GM12878 (cell line): ENCODE results near the gene NRXN3. TPM values are rescaled to one million over a fixed set of nuclear protein-coding genes. Genes with fewer than 3 reads are reported as not detected.

ENCODE experiments used
- ATAC-seq: fragments of 200-7000 bp; cut with Tn5 transposase; 3 replicates; pipeline ENCODE4 v1.9.1; 2020; ENCODE audit warnings: mild to moderate bottlenecking, moderate library complexity
- BruUV-seq: library from RNA; stranded (reverse); fragments of 400-500 nt; replicated peaks from 2 replicates; lab custom pipeline; 2021; lab: Mats Ljungman, UMichigan
- CTCF ChIA-PET: fragments of 300-600 bp; sonication (Branson Sonifier 250); formaldehyde crosslinking; extraction: SDS; loops from one replicate; lab custom pipeline; 2021; ENCODE audit warnings: inconsistent platforms; lab: Yijun Ruan, JAX
- POLR2A ChIA-PET: fragments of 350-600 bp; formaldehyde crosslinking; extraction: SDS; loops from one replicate; lab custom pipeline; 2021; ENCODE audit warnings: inconsistent platforms; lab: Charles Lee
- RAD21 ChIA-PET: fragments of 300-600 bp; sonication (Branson Sonifier 250); formaldehyde crosslinking; loops from one replicate; lab custom pipeline; 2023; ENCODE audit warnings: antibody characterized with exemption; ENCODE audit not compliant: unreplicated experiment; lab: Charles Lee
- SMC1A ChIA-PET: fragments of 300-600 bp; sonication (Branson Sonifier 250); formaldehyde crosslinking; loops from one replicate; lab custom pipeline; 2023; ENCODE audit not compliant: unreplicated experiment, uncharacterized antibody; lab: Charles Lee
- DNase-seq: peaks from one replicate; pipeline ENCODE4 v3.0.0-alpha.2; 2011; ENCODE audit warnings: low read depth, low spot score
- FAIRE-seq: peaks from 3 replicates; lab custom pipeline; 2011; peaks lifted over from hg19 to GRCh38; lab: Jason Lieb, UNC
- H2AFZ ChIP-seq: 2 replicates; pipeline ENCODE4 v1.6.0; 2011; ENCODE audit warnings: low read depth, low read length, control low read depth; ENCODE audit not compliant: control insufficient read depth
- H3K27ac ChIP-seq: 2 replicates; pipeline ENCODE4 v1.5.1; 2011; ENCODE audit warnings: control low read depth; ENCODE audit not compliant: control insufficient read depth, insufficient read depth
- H3K27me3 ChIP-seq, 2 experiments: replicated peaks in 1 of 2; 2 replicates each; pipeline versions ENCODE4 v1.6.0 to v1.6.1; 2011; ENCODE audit warnings: low read length in 1 of 2; ENCODE audit not compliant: control insufficient read depth in 2 of 2, insufficient read depth in 2 of 2
- H3K36me3 ChIP-seq, 2 experiments: 2 replicates each; pipeline ENCODE4 v1.5.1; 2011; ENCODE audit warnings: low read length in 1 of 2; ENCODE audit not compliant: control insufficient read depth in 2 of 2, insufficient read depth in 2 of 2
- H3K4me1 ChIP-seq: 2 replicates; pipeline ENCODE4 v1.6.1; 2011; ENCODE audit warnings: mild to moderate bottlenecking, low read length, moderate library complexity, mixed read lengths; ENCODE audit not compliant: control insufficient read depth, insufficient read depth
- H3K4me2 ChIP-seq: 2 replicates; pipeline ENCODE4 v1.6.0; 2011; ENCODE audit warnings: control low read depth; ENCODE audit not compliant: control insufficient read depth, insufficient read depth
- H3K4me3 ChIP-seq: fragments of 200-600 bp; sonication (generic); 2 replicates; pipeline ENCODE4 v1.5.1; 2016
- H3K79me2 ChIP-seq: 2 replicates; pipeline ENCODE4 v1.6.0; 2011; ENCODE audit warnings: low read length; ENCODE audit not compliant: control insufficient read depth, insufficient read depth
- H3K9ac ChIP-seq: 2 replicates; pipeline ENCODE4 v1.8.0; 2011; ENCODE audit warnings: low read length, control low read depth, mixed read lengths; ENCODE audit not compliant: control insufficient read depth, insufficient read depth
- H3K9me3 ChIP-seq: replicated peaks from 3 replicates; pipeline ENCODE4 v1.5.1; 2011; ENCODE audit warnings: mild to moderate bottlenecking, low read length; ENCODE audit not compliant: control insufficient read depth, insufficient read depth
- H4K20me1 ChIP-seq: 2 replicates; pipeline ENCODE4 v1.6.0; 2011; ENCODE audit not compliant: control insufficient read depth, insufficient read depth
- EGR1 ChIP-seq, 2 experiments: IDR thresholded peaks; 1 replicate in 1 of 2; 2 replicates in 1 of 2; pipeline ENCODE4 v1.6.1; 2011 to 2012; ENCODE audit warnings: low read depth in 2 of 2, low read length in 2 of 2, borderline replicate concordance in 1 of 2, mild to moderate bottlenecking in 1 of 2, moderate library complexity in 1 of 2
- ETV6 ChIP-seq, 2 experiments: fragments of 450-650 bp in 1 of 2; IDR thresholded peaks in 1 of 2; conservative IDR thresholded peaks in 1 of 2; 2 replicates each; pipeline ENCODE4 v1.6.1; 2014; ENCODE audit warnings: antibody characterized with exemption in 1 of 2, borderline replicate concordance in 1 of 2, low read depth in 1 of 2, mild to moderate bottlenecking in 1 of 2, moderate library complexity in 1 of 2
- GATAD2B ChIP-seq: fragments of 450-650 bp; conservative IDR thresholded peaks from 2 replicates; pipeline ENCODE4 v1.6.1; 2017; ENCODE audit warnings: low read depth, mild to moderate bottlenecking, moderate library complexity
- IKZF1 ChIP-seq: fragments of 450-650 bp; conservative IDR thresholded peaks from 2 replicates; pipeline ENCODE4 v1.6.1; 2017; ENCODE audit warnings: antibody characterized with exemption, mild to moderate bottlenecking
- POLR2A ChIP-seq: IDR thresholded peaks from 2 replicates; pipeline ENCODE4 v1.6.1; 2011; ENCODE audit warnings: low read depth, mild to moderate bottlenecking, low read length
- WGBS: methylation state at CpG from one replicate; pipeline ENCODE4 v1.1.6; 2016; ENCODE audit warnings: low lambda C conversion rate; ENCODE audit not compliant: insufficient replicate concordance, insufficient coverage; ENCODE audit errors: missing lambda C conversion rate; 5-methylcytosine and 5-hydroxymethylcytosine counted together
- in situ Hi-C: fragments of 300-500 bp; cut with MboI; formaldehyde crosslinking; loops from 9 replicates; pipeline ENCODE4 v1.14.3; 2018; ENCODE audit warnings: mixed read lengths
- intact Hi-C: fragments of 100-400 bp; cut with micrococcal nuclease; formaldehyde crosslinking; loops from one replicate; pipeline ENCODE4 v1.14.2; 2022; ENCODE audit not compliant: unreplicated experiment
- polyA plus RNA-seq, 11 experiments: library from polyadenylated mRNA; depleted of rRNA in 4 of 11; unstranded in 6 of 11; stranded (reverse) in 5 of 11; fragments of >200 nt; fragmentation: Nextera tagmentation in 4 of 11; fragmentation: Illumina TruSeq in 1 of 11; extraction: Ambion mirVana in 4 of 11; extraction: Trizol in 1 of 11; gene quantifications; 1 replicate in 1 of 11; 2 replicates in 10 of 11; pipeline versions ENCODE4 v1.2.1 to v1.2.3, GENCODE V29; 2011 to 2016; ENCODE audit warnings: inconsistent platforms in 2 of 11, missing spikeins in 2 of 11, low read depth in 1 of 11
- total RNA-seq, 4 experiments: library from RNA; depleted of rRNA in 3 of 4; stranded (reverse); fragments of >200 nt in 3 of 4; fragmentation: Illumina TruSeq in 1 of 4; extraction: Trizol in 1 of 4; gene quantifications; 2 replicates each; pipeline versions ENCODE4 v1.2.1 to v1.2.3, GENCODE V29; 2013 to 2021
- TF ChIP-seq, protein P1 (sequence below): fragments of 450-650 bp; IDR thresholded peaks from 2 replicates; pipeline ENCODE4 v1.6.1; 2016; ENCODE audit warnings: mild to moderate bottlenecking, moderate library complexity, borderline replicate concordance
- TF ChIP-seq, protein P2 (sequence below): fragments of 150-350 bp; IDR thresholded peaks from 2 replicates; pipeline ENCODE4 v1.6.1; 2016; ENCODE audit warnings: low read depth, low read length

NRXN3 gene
- total and polyA plus RNA-seq, 10 of the 15 experiments (the other 5 are each of a cell fraction or from before 2014, with no cell fraction given): 0.52 to 3.3 (median 1.4) TPM

DNA sequence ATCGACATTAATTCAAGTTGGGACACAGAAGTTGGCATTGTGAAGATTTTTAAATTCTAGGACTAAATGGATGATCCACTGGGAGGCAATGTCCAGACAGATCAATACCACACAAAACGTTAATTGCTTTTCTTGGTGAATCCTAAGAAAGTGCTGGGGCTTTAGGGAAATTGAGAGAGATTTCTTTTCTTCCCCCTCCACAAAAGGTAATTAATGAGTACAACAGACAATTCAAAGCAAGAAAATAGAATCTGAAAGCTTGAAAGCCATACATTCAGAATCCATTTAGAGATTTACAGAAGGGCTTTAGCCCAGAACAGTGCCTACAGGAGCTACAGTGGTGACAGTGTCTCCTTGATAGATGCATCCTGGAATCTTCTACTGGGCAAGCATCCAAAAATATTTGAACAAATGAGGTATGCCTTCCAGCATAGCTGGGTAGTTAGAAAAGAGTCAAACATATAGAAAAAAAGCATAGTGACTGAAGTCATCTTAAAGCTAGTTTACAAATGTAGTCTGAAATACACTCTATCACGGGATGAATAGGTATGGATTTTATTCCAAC lies 1323.0 kb downstream of the NRXN3 start:
- H3K79me2 ChIP-seq: no peaks in the 10 kb centered on the region
- H3K4me1 ChIP-seq: no peaks in the 10 kb centered on the region
- CTCF ChIA-PET: no interaction called here
- no peak for FAIRE-seq
- TF ChIP-seq, protein P1, sequence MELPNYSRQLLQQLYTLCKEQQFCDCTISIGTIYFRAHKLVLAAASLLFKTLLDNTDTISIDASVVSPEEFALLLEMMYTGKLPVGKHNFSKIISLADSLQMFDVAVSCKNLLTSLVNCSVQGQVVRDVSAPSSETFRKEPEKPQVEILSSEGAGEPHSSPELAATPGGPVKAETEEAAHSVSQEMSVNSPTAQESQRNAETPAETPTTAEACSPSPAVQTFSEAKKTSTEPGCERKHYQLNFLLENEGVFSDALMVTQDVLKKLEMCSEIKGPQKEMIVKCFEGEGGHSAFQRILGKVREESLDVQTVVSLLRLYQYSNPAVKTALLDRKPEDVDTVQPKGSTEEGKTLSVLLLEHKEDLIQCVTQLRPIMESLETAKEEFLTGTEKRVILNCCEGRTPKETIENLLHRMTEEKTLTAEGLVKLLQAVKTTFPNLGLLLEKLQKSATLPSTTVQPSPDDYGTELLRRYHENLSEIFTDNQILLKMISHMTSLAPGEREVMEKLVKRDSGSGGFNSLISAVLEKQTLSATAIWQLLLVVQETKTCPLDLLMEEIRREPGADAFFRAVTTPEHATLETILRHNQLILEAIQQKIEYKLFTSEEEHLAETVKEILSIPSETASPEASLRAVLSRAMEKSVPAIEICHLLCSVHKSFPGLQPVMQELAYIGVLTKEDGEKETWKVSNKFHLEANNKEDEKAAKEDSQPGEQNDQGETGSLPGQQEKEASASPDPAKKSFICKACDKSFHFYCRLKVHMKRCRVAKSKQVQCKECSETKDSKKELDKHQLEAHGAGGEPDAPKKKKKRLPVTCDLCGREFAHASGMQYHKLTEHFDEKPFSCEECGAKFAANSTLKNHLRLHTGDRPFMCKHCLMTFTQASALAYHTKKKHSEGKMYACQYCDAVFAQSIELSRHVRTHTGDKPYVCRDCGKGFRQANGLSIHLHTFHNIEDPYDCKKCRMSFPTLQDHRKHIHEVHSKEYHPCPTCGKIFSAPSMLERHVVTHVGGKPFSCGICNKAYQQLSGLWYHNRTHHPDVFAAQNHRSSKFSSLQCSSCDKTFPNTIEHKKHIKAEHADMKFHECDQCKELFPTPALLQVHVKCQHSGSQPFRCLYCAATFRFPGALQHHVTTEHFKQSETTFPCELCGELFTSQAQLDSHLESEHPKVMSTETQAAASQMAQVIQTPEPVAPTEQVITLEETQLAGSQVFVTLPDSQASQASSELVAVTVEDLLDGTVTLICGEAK: no peak
- no peak for TF ChIP-seq POLR2A
- TF ChIP-seq, protein P2, sequence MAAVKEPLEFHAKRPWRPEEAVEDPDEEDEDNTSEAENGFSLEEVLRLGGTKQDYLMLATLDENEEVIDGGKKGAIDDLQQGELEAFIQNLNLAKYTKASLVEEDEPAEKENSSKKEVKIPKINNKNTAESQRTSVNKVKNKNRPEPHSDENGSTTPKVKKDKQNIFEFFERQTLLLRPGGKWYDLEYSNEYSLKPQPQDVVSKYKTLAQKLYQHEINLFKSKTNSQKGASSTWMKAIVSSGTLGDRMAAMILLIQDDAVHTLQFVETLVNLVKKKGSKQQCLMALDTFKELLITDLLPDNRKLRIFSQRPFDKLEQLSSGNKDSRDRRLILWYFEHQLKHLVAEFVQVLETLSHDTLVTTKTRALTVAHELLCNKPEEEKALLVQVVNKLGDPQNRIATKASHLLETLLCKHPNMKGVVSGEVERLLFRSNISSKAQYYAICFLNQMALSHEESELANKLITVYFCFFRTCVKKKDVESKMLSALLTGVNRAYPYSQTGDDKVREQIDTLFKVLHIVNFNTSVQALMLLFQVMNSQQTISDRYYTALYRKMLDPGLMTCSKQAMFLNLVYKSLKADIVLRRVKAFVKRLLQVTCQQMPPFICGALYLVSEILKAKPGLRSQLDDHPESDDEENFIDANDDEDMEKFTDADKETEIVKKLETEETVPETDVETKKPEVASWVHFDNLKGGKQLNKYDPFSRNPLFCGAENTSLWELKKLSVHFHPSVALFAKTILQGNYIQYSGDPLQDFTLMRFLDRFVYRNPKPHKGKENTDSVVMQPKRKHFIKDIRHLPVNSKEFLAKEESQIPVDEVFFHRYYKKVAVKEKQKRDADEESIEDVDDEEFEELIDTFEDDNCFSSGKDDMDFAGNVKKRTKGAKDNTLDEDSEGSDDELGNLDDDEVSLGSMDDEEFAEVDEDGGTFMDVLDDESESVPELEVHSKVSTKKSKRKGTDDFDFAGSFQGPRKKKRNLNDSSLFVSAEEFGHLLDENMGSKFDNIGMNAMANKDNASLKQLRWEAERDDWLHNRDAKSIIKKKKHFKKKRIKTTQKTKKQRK: no peak
- TF ChIP-seq ETV6 (conservative IDR thresholded peaks at IDR 0.05 in 1 of 2, IDR thresholded peaks at IDR 0.05 in 1 of 2; ENCODE audit: borderline replicate concordance in 1 of 2, low read depth in 1 of 2): no peak
- no peak for TF ChIP-seq GATAD2B
- TF ChIP-seq IKZF1: no peak
- TF ChIP-seq EGR1 (IDR thresholded peaks at IDR 0.05; ENCODE audit: borderline replicate concordance in 1 of 2, low read depth in 2 of 2, low read length in 2 of 2): no peak
- TF ChIP-seq, all 136 proteins: peak for 0
- no peak overlapping the region for H3K9ac ChIP-seq
- ChIA-PET RAD21 (no interaction called here), SMC1A (no interaction called here), POLR2A (no interaction called here)
- H3K27ac ChIP-seq: no peak overlapping the region
- H3K27me3 ChIP-seq: no peaks in the 10 kb centered on the region
- ATAC-seq (no peak), DNase-seq (no peak)
- intact Hi-C loops (no loop called here), in situ Hi-C loops (no loop called here)
- no peaks in the 10 kb centered on the region for H4K20me1 ChIP-seq
- no peaks in the 10 kb centered on the region for H3K9me3 ChIP-seq
- no peak overlapping the region for H3K4me2 ChIP-seq
- H3K4me3 ChIP-seq: no peak overlapping the region
- no peaks in the 10 kb centered on the region for H3K36me3 ChIP-seq
- H2AFZ ChIP-seq: no peak overlapping the region
- BruUV-seq: no TSS peak
- WGBS: 7% methylated on average over 3 of the region's 3 CpGs
